ENCODE measurements around the gene MPEG1.

GRCh38 chr11:59173080-59173963, 39.4 kb downstream of the MPEG1 start:
- TF ChIP-seq POLR2AphosphoS5 (IDR thresholded peaks at IDR 0.05), result peak in 2 of 3 donors; percentile 32 to 45
- TF ChIP-seq CTCF (IDR thresholded peaks at IDR 0.05 in 8 of 11, conservative IDR thresholded peaks at IDR 0.05 in 3 of 11), result no peak
- no peak for TF ChIP-seq POLR2A (IDR thresholded peaks at IDR 0.05)
